Effector CD8-positive, alpha-beta T cell (primary cell): Measurements from ENCODE around the gene HOXC13.

Source experiments
- DNase-seq: peaks from one replicate; lab custom pipeline; 2025; lab: John Stamatoyannopoulos, UW

HOXC13 gene

GRCh38 chr12:53970451-53970850, 31.8 kb downstream of the HOXC13 start:
- DNase-seq = no peak

DNA sequence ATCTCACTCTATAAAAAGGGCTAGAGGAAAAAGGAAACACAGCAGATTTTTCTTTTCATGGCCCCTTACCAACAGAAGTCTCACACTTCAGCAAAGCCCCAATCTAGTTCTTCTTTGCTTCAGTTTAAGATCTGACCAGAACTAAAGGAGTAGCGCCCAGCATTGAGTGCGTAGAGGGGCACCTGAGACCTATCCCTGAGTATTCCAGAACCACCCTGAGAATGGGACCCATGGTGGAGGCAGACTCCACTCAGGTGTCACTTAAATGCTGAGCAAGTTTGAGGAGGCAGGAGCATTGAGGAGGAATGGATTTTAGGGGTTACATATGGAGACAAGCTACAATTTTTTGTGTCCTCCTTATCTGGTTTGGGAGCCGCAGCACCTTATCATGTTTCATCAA, 32.5 kb downstream of the HOXC13 start:
- DNase-seq = no peak

DNA sequence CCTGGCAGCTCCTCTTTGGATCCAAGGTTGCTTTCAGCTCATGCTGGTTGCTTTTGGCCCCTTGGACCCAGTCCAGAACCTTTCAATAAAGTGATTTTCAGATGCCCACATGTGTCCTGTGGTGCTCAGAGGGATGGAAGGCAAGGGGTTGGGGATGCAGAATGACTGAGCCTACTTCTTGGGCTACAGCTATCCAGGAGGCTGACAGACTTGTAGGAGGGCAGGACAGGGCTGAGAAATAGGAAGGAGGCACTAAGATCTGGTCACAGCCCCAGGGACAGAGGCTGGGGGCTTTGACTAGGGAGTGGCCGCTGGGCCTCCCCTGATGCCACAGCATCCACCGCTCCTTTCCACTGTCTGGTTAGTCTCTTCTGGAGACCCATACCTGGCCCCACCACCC, 33.1 kb downstream of the HOXC13 start:
- no peak for DNase-seq

DNA sequence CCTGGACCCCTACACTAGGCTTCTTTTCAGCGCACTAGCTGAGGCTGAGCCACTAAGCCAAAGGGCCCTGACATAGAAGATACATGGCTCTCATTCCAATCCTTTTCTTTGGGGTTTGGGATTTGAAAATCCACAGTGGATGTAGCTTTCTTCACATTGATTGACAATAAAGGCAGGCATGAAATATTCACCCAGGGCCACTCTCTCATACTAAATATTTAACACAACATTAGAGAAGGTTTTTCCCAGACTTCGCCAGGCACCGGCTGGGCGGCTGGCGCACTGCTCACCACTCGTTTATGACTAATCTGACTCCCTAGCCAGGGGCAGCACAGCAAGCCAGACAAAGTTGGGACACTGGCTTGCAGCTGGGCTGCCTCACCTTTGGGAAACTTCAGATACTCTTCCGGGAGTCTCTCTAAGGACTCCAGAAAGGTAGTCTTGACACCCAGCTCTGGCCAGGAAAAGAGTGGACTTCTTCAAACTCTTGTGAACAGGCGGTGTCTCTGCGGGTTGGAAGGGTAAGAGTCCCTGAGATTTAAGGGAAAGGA, 33.6 kb downstream of the HOXC13 start:
- no peak for DNase-seq

- no peak for DNase-seq
Observed at GRCh38 chr12:53972722-53973235, 34.1 kb downstream of the HOXC13 start, which contains the start of gene HOXC11. HOXC11 (plus strand) TSS chr12:53973126; CDS start chr12:53973242, 116 bp downstream.

DNA sequence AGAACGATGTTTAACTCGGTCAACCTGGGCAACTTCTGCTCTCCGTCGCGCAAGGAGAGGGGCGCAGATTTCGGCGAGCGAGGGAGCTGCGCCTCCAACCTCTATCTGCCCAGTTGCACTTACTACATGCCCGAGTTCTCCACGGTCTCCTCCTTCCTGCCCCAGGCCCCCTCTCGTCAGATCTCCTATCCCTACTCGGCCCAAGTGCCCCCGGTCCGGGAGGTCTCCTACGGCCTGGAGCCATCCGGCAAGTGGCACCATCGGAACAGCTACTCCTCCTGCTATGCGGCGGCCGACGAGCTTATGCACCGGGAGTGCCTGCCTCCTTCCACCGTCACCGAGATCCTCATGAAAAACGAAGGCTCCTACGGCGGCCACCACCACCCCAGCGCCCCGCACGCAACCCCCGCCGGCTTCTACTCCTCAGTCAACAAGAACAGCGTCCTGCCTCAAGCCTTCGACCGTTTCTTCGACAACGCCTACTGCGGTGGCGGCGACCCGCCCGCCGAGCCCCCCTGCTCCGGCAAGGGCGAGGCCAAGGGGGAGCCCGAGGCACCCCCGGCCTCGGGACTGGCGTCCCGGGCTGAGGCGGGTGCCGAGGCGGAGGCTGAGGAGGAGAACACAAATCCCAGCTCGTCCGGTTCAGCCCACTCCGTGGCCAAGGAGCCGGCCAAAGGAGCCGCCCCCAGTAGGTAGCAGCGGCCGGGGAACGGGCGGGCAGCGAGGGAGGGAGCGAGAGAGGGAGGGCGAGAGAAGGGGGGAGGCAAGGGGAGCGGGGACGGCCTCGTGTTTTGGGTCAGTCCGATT, 34.8 kb downstream of the HOXC13 start:
- no peak for DNase-seq

DNA sequence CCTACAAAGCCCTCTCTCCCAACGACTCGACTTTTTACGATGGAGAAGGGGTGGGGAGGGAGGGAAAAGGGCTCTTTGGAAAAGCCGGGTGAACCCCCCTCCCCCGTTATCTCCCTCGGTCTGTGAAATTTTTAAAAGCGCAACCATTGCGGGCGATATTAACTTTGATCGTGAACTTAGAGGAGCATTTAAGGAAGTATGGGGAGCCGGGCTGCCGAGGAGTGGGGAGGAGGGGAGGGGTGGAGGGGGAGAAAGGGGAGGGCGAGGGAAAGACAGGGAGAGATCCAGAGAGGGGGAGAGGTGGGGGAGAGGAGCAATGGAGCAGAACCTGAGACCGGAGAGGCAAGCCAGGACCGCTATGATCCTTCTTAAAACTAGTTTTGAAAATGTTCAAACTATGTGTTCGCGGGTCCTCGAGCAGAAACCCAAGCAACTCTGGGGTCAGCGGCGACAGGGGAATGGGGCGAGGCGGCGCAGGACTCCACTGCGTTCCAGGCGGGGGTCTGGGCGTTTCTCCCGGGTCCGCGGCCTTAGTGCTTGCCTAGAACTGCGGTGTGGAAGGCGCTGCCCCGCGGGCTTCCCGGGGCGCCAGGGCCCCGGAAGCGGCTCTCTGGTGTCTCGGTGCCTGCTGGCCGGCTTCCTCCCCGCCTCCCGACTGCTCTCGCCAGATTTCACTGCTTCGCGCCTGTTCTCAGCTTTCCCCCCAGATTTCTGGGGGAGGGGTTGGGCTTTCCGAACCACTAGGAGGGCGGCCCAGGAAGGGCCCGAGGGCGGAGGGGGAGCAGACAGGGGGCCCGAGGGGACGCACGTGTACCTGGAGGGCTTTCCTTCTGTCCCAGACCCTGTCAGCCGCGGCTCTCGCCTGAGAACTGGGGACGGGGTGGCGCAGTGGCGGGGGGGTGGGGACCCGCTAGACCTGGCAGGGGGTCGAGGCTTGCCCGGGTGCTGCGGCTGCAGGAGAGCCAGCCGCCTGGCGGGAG, 35.7 kb downstream of the HOXC13 start, which contains the start of gene HOTAIR:
Gene HOTAIR (minus strand): TSS at position 871 of the 980 bp plus-strand sequence.
- DNase-seq = no peak

- DNase-seq = no peak
Observed at GRCh38 chr12:53975064-53975471, 36.4 kb downstream of the HOXC13 start.

GRCh38 chr12:53975479-53976152, 37.0 kb downstream of the HOXC13 start:
- no peak for DNase-seq

- DNase-seq = no peak
Observed at GRCh38 chr12:53976172-53976822, 37.7 kb downstream of the HOXC13 start.

DNA sequence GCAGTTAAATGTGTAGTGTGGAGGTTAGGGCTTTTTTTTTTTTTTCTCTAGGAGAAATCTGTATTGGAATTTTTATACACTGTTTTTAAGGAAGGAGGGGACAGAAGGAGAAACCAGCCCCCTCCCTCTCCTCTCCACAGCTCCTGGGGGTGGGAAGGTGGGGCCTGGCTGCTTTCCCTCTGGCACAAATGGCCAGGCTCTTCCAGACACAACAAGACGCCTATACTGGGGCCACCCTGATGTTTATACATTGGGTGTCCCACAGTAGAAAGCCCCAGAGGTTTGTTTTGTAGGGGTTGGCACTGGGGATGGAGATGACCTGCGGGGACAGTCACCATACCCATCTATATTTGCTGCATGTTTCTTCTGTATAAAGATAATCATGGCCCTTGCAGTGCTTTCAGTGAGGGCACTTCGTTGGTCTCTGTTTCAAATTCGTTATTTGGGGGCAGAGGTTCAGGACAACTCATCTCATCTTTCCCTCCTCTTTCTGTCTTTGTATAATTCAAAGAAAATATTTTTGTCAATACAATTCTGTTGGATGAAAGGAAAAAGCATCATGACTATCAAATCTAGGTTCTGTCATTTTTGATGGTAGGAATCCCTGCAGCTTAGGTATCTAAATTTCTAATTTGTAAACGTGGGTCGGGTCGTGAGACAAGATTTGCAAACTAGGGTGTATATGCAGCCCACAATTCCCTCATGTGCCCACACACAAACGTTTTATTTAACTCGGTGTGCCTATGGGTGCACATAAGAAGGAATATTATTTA, 38.4 kb downstream of the HOXC13 start:
- DNase-seq = no peak

DNA sequence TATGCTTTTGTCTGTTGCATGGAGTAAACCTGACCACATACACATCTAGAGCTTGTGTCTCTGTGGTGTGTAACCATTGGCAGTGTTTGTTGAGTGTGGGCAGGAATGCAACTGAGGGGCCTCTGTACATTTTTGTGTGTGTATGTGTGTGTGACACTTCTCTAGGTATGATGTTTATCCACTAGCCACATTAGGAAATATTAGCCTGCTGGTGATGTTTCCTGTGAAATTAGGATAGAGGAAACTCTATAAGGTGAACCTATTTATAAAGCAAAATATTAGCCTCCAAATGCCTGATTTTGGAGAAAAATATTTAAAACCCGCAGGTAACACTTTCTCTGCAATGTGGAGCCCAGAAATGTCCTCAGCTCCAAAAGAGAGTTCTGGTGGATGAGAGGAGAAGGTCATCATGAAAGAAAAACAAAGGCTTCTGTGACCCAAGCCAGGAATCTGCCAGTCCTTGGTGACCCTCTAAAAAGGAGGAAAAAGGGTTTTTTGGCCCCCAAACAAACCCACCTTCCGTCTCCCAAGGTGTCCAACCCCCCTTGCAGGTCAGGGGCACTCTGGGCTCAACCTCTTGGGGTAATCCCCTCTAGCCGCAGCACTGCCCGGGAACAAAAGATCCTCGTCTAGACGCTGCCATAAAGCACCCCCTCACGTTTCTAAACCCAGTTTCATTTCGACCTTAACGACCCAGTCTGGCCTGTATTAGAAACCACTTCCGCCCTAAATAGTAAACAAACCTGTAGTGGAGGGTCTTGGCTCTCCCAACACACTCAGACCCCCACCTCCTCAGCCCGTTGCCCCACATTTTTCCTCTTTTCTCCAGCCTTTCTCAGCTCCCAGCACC, 39.2 kb downstream of the HOXC13 start:
- DNase-seq = no peak

DNA sequence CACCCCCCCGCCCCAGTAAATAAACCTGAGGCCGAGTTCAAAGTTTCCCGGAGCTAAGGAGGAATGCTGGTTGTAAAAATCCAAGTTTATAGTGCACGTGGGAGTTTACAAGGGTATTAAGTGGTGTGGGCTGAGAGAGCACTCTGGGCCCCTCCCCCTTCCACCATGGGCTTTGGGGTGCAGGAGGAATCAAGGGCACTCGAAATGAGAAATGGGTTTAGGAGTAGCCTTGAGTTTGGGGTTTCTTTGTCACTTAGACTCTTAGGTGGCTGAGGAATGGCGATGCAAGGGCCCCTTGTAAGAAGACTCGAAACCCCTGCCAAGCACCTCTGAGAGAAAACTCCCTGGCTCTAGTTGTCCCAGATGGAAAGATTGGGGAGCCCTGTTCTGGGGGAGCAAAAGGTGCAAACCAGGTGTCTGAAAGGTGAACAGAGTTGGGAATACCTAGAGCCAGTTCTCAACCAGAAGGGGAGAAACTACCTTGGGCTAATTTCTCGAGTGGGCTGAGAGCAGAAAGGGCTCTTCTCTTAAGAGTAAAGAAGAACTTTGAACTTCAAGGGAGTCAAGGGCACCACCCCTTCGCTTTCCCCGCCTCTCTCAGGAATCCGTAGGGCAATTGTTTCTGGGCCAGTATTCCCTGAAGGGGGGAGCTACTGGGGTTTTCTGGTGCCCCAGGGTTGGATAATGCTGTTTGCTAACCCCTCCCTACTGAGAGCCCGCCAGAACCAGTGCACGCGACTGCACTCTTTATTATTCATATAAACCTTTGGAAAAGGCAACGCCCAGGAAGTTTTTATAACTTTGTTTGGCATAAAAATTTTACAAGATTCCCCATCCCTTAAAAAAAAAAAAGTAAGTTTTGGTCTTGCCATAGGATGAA, 40.1 kb downstream of the HOXC13 start:
- DNase-seq = no peak

DNA sequence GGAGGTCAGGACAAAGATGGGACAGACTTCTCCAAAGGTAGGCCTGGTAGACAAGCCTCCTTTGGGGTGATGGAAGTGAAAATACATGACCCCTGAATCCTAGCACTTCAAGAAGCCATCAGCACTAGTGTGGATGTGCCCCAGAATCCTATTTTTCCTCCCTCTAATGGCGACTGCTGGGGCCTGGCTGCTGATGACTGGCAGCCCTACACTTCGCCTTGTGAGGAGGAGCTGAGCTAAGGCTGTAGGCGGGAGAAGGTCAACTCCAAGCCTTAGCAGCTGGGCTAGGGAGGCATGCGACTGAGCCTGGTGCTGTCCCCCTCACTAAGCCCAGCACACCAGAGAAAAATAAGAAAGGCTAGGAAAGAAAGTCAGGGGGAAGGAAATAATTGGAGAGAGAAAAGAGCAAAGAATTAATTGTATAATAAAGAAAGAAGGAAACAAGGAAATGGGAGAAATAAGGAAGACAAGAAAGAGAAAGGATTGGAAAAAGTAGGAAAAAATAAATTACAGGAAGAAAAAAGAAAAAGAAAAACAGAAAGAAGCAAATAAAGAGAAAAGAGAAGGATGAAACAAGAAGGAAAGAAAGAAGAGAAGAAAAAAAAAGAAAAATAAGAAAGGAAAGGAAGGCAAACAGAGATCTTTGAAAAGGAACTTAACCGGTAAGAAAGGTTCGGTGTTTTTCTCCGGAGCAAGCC, 41.6 kb downstream of the HOXC13 start:
- no peak for DNase-seq

DNA sequence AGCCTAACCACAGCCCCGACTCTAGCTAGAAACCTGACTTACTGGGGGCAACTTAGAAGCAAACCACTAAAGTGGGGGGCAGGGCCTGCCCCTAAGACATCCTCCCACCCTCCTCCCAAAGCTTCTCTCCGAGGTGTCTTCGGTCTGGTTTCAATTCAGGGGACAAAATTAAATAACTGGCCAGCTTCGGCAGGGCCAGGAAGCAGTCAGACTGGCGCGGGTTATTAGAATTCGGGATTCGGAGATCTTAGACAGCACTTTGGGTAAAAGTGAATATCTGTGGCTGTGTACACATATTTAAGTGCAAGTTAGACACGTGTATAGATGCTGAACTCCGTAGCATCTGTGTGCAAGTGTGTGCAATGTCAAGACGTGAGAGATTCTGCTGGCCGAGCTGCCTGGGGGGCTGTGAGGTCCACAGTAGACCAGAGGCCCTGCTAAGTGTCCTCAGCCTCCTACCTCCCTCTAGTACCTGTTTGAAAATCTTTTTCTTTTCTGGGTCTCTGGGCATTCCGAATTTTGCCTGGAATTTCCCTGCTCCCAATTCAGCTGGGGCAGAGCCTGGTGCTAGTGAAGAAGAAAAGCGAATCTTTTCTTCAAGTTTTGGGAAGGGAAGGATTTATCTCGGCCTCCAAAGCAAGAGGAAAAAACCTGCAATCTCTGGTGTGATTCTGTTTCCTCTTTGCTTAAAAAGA, 42.3 kb downstream of the HOXC13 start:
- no peak for DNase-seq

- no peak for DNase-seq
Observed at GRCh38 chr12:53981634-53982565, 43.3 kb downstream of the HOXC13 start.
